ENCODE measurements around the gene SP1. TPM values are rescaled to one million over a fixed set of nuclear protein-coding genes. Genes with fewer than 3 reads are reported as not detected.

Gene SP1
- total RNA-seq, 1 experiment from 2014 or later, result 83.3 TPM

GRCh38 chr12:53376747-53377146, 3.2 kb upstream of the SP1 start:
- intact Hi-C loops (cut with micrococcal nuclease; ENCODE audit: unreplicated experiment), result no loop called here
- no peak overlapping the region for H3K27ac Mint-ChIP-seq (ENCODE audit: unreplicated experiment)
- peaks cover 32% of the 10 kb centered on the region for H3K4me1 ChIP-seq

DNA sequence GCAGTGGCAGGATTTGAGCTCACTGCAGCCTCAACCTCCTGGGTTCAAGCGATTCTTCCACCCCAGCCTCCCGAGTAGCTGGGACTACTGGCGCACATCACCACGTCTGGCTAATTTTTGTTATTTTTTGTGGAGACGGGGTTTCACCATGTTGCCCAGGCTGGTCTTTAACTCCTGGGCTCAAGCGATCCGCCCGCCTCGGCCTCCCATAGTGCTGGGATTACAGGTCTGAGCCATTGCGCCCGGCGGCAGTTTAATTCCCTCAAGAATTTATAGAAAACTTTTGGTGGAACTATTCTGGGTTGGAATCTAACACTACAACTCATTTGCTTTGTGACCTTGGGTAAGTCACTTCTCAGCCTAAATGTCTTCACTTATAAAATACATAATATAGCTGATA, 1.8 kb upstream of the SP1 start:
- TF ChIP-seq, protein P1, sequence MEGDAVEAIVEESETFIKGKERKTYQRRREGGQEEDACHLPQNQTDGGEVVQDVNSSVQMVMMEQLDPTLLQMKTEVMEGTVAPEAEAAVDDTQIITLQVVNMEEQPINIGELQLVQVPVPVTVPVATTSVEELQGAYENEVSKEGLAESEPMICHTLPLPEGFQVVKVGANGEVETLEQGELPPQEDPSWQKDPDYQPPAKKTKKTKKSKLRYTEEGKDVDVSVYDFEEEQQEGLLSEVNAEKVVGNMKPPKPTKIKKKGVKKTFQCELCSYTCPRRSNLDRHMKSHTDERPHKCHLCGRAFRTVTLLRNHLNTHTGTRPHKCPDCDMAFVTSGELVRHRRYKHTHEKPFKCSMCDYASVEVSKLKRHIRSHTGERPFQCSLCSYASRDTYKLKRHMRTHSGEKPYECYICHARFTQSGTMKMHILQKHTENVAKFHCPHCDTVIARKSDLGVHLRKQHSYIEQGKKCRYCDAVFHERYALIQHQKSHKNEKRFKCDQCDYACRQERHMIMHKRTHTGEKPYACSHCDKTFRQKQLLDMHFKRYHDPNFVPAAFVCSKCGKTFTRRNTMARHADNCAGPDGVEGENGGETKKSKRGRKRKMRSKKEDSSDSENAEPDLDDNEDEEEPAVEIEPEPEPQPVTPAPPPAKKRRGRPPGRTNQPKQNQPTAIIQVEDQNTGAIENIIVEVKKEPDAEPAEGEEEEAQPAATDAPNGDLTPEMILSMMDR (IDR thresholded peaks at IDR 0.05; ENCODE audit: insufficient read depth in 1 of 2, low read depth in 1 of 2, low read length in 1 of 2, severe bottlenecking in 1 of 2, unreplicated experiment in 1 of 2), result no peak
- Histone ChIP-seq H3K27me3 (replicated peaks; ENCODE audit: control insufficient read depth, insufficient read depth, low read length) (no peaks in the 10 kb centered on the region), H3K36me3 (ENCODE audit: control insufficient read depth, insufficient read depth, low read length) (peaks cover 5% of the 10 kb centered on the region; the same call in 1 of the 2 replicates), H3K4me3 (ENCODE audit: low read depth, low read length) (no peak overlapping the region), H3K9me3 (no peaks in the 10 kb centered on the region), H3K4me1 (peaks cover 27% of the 10 kb centered on the region)
- no TSS peak for BruUV-seq (replicated peaks)
- Mint-ChIP-seq H3K27ac (ENCODE audit: unreplicated experiment) (no peak overlapping the region), H3K4me3 (ENCODE audit: unreplicated experiment) (no peak overlapping the region), H3K9me3 (ENCODE audit: unreplicated experiment) (no peaks in the 10 kb centered on the region), H3K4me1 (ENCODE audit: low read depth, unreplicated experiment) (peaks cover 9% of the 10 kb centered on the region), H3K36me3 (ENCODE audit: insufficient read depth, unreplicated experiment) (peaks cover 27% of the 10 kb centered on the region), H3K27me3 (ENCODE audit: insufficient read depth, unreplicated experiment) (no peaks in the 10 kb centered on the region)
- ChIA-PET POLR2A (interaction anchor here (1.5 to 1.9 kb wide), 2 partner anchors 43 to 57 kb away, joined by 10 to 13 read pairs; partner anchors contain the start of gene AAAS), CTCF (interaction anchor here (0.8 to 2.0 kb wide), 2 partner anchors 26 to 57 kb away, joined by 3 to 23 read pairs; partner anchors contain the start of gene AAAS)
- intact Hi-C loops (cut with micrococcal nuclease; ENCODE audit: unreplicated experiment), result loop anchor here (2.0 kb wide), 1 partner anchor 53 kb away; no protein-coding TSS in a partner anchor
- no peak for DNase-seq

More at GRCh38 chr12:53376747-53377146, 3.2 kb upstream of the SP1 start:
- no TSS peak for BruUV-seq (replicated peaks)
- CTCF ChIA-PET, result no interaction called here
- DNase-seq, result no peak
- POLR2A ChIA-PET, result no interaction called here
- no peak overlapping the region for H3K4me3 Mint-ChIP-seq (ENCODE audit: unreplicated experiment)
- Histone ChIP-seq H3K27me3 (replicated peaks; ENCODE audit: control insufficient read depth, insufficient read depth, low read length) (no peaks in the 10 kb centered on the region), H3K36me3 (ENCODE audit: control insufficient read depth, insufficient read depth, low read length) (no peaks in the 10 kb centered on the region), H3K4me3 (ENCODE audit: low read depth, low read length) (no peak overlapping the region), H3K9me3 (no peaks in the 10 kb centered on the region)
- H3K36me3 Mint-ChIP-seq (ENCODE audit: insufficient read depth, unreplicated experiment), result peaks cover 13% of the 10 kb centered on the region
- H3K4me1 Mint-ChIP-seq (ENCODE audit: low read depth, unreplicated experiment), result peaks cover 17% of the 10 kb centered on the region
- TF ChIP-seq, protein P1 (IDR thresholded peaks at IDR 0.05; ENCODE audit: insufficient read depth in 1 of 2, low read depth in 1 of 2, low read length in 1 of 2, severe bottlenecking in 1 of 2, unreplicated experiment in 1 of 2), result no peak
- no peaks in the 10 kb centered on the region for H3K27me3 Mint-ChIP-seq (ENCODE audit: insufficient read depth, unreplicated experiment)
- no peaks in the 10 kb centered on the region for H3K9me3 Mint-ChIP-seq (ENCODE audit: unreplicated experiment)

DNA sequence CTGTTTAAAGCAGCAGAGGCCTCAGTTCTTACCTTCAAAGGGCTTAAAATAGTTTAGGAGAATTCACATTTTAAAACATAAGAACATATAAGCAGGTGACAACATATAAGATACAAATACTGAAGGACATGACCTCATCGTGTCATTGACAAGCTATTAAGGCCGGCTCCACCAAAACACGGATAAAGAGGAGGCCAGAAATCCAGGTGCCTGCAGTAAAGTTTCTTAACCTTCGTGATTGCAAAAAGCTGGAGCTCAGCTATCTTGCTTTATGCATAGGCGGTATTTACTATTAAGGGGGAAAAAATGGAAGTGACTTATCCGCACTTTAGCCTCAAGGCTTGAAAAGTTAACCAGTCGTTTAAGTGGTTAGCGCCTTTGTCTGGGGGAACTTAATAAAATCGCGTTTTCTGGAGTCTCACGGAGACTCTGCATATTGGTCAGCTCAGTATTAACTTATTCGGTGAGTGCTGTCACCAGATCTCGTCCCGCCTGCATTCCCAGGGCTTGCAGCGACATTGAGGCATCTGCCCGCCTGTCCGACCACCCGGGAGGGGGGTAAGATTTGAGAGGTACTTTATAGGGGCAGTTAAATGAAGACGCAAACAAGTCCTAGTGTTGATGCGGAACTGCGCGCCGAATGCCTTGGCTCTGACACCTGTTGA, 1.1 kb upstream of the SP1 start:
- Mint-ChIP-seq H3K4me1 (ENCODE audit: low read depth, unreplicated experiment) (peaks cover 9% of the 10 kb centered on the region), H3K4me3 (ENCODE audit: unreplicated experiment) (no peak overlapping the region), H3K9me3 (ENCODE audit: unreplicated experiment) (no peaks in the 10 kb centered on the region), H3K36me3 (ENCODE audit: insufficient read depth, unreplicated experiment) (peaks cover 34% of the 10 kb centered on the region), H3K27me3 (ENCODE audit: insufficient read depth, unreplicated experiment) (no peaks in the 10 kb centered on the region), H3K27ac (ENCODE audit: unreplicated experiment) (no peak overlapping the region)
- TSS peak; percentile 99 for BruUV-seq (replicated peaks)
- no peak for DNase-seq
- intact Hi-C loops (cut with micrococcal nuclease; ENCODE audit: unreplicated experiment), result loop anchor here (1.0 to 2.0 kb wide), 2 partner anchors 54 to 62 kb away; partner anchors contain the start of gene PRR13
- Histone ChIP-seq H3K4me3 (ENCODE audit: low read depth, low read length) (peak overlapping the region; percentile 43), H3K9me3 (no peaks in the 10 kb centered on the region), H3K4me1 (peaks cover 24% of the 10 kb centered on the region), H3K36me3 (ENCODE audit: control insufficient read depth, insufficient read depth, low read length) (peaks cover 5% of the 10 kb centered on the region; the same call in 1 of the 2 replicates), H3K27me3 (replicated peaks; ENCODE audit: control insufficient read depth, insufficient read depth, low read length) (no peaks in the 10 kb centered on the region)
- TF ChIP-seq, protein P1 (IDR thresholded peaks at IDR 0.05; ENCODE audit: insufficient read depth in 1 of 2, low read depth in 1 of 2, low read length in 1 of 2, severe bottlenecking in 1 of 2, unreplicated experiment in 1 of 2), result no peak
- CTCF ChIA-PET, result interaction anchor here (0.5 to 2.0 kb wide), 11 partner anchors 26 to 946 kb away, joined by 3 to 23 read pairs (median 5); partner anchors contain the start of genes AAAS and COPZ1
- POLR2A ChIA-PET, result interaction anchor here (0.8 to 1.9 kb wide), 11 partner anchors 13 to 198 kb away, joined by 3 to 14 read pairs (median 7); partner anchors contain the start of genes AAAS, CSAD, MYG1 and PFDN5
